GM11168 (cell line): ENCODE measurements around the gene SUGCT.

ENCODE experiments used
- in situ Hi-C: fragments of 300-500 bp; cut with MboI; formaldehyde crosslinking; loops from one replicate; pipeline ENCODE4 v1.12.0; 2022; ENCODE audit warnings: low sequenced_read_pairs; ENCODE audit not compliant: unreplicated experiment

The SUGCT gene

DNA sequence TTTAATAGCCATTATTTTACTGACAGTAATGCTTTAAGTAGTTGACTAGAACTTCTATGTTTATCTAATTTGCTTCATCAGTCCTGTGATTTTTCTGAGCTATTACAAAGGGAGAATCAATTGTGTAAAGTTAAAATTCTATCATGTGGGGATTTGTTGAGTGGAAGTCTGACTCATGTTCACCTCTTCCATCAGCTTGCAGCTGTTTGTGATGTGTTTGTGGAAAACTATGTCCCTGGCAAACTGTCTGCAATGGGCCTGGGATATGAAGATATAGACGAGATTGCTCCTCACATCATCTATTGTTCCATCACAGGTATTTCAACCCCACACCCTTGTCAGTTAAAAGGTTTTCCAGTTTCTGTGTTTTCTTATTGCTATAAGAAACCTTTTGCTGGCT lies 59.9 kb downstream of the SUGCT start:
- in situ Hi-C loops: no loop called here

DNA sequence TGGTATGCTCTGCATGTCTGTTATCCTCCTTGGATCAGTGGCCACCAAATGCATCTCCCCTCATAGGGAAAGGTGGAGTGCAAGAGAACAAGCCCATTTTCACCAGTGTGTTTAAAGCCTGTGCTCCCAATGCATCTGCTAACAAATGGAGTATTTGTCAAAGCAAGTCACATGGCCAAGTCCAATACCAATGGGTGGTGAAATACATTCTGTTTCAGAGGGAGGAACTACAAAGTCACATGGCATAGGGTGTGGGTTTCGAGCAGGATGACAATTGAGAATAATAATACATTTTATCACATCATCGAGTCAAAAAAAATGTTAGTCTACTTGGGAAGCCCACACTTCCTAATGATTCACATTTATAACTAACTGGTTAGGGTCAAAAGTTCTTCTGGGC lies 62.7 kb downstream of the SUGCT start:
- in situ Hi-C loops: no loop called here

DNA sequence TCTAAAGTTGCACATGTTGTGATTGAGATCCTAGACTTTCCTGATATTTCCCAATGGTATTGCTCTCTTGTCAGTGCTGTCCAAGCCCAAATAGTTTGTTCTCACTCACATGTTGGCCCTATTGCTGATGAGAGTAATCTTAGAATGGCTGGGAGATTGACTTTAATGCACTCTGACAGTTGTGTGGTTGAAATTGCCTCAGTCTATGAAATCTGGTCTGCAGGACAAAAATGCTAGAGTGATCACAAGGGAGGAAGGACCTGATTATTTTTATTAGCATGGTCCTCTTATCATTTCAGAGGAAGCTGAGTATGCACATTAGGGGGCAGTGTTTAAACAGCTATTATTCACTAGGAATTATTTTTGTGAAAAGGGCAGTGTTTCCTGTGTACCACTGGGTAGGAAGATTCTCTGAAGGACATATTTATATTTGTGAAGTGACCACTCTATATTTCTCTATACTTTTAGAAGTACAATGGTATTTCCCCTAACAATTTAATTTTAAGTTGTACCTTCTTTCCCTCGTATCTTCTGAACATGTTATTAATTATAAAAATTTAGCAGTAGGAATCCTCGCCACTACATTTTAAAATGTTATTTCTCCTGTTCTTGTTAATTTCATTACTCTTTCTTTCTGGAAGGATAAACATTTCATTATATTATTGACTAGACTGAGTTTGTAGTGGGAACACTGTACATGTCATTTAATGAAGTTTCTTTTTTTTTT lies 64.4 kb downstream of the SUGCT start:
- in situ Hi-C loops: no loop called here

DNA sequence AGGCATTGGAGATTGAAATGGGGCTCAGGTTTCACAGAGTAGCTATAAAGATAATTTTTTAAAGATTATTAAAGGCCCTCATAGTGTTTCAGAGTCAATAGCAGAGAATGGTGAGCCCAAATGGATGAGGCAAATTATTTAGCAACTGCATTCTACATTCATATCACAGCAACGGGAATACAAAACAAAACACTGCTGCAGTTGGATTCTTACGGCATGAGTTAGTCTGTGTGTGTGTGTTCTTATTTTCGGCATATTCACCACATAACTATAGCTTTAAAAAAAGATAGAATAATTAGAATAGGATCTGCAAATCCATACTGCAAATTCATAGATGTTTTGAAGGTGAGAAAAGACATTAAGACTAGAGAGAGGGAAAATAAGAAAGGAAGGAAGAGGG lies 66.0 kb downstream of the SUGCT start:
- in situ Hi-C loops: loop anchor here (25.0 kb wide), 1 partner anchor 412 kb away; no protein-coding TSS in a partner anchor

DNA sequence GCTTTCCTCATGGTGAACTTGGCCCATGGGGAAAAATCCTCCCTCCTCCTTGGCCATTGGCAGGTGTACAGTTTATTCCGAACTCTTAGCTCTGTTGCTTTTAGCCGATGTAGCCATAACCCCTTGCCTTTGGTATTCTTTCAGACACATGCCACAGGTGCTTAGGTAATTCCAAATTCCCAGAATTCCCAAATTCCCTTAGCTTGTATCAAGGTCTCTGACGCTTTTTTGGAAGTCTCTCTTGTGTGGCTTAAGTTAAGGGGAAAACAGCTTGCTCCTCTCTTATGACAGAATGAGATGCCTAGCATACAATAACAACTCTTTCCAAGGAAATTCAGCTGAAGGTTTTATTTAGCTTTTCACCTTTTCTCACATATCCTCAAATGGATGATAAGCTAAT lies 68.0 kb downstream of the SUGCT start:
- in situ Hi-C loops: loop anchor here (25.0 kb wide), 1 partner anchor 409 kb away; no protein-coding TSS in a partner anchor

DNA sequence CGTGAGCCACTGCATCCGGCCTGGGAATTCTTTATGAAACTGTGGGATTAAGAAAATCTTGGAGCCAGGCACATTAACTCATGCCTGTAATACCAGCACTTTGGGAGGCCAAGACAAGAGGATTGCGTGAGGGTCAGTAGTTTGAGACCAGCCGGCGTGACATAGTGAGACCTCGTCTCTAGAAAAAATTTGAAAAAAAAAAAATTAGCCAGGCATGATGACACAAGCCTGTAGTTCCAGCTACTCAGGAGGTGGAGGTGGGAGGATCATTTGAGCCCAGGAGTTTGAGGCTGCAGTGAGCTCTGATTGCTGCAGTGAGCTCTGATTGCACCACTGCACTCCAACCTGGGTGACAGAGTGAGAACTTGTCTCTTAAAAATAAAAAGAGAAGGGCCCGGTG lies 69.8 kb downstream of the SUGCT start:
- in situ Hi-C loops: loop anchor here (25.0 kb wide), 1 partner anchor 408 kb away; no protein-coding TSS in a partner anchor

DNA sequence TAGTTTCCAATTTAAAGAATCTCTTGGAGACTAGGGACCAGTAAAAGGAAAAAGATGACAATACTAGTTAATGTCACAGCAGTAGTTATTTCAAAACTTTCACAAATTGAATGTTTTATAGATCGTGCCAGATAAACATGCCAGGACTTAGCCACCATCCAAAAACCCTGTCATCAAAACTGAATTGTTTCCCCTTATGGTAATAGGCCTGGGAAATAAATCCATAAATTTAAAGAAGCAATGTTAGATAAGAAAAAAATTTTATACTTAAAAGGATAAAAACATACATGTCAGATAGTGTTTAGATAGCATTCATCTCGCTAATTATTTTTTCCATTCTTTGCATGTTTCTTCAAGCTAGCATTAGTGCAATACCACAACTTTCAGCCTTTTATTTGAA lies 71.2 kb downstream of the SUGCT start:
- in situ Hi-C loops: loop anchor here (25.0 kb wide), 1 partner anchor 406 kb away; no protein-coding TSS in a partner anchor

DNA sequence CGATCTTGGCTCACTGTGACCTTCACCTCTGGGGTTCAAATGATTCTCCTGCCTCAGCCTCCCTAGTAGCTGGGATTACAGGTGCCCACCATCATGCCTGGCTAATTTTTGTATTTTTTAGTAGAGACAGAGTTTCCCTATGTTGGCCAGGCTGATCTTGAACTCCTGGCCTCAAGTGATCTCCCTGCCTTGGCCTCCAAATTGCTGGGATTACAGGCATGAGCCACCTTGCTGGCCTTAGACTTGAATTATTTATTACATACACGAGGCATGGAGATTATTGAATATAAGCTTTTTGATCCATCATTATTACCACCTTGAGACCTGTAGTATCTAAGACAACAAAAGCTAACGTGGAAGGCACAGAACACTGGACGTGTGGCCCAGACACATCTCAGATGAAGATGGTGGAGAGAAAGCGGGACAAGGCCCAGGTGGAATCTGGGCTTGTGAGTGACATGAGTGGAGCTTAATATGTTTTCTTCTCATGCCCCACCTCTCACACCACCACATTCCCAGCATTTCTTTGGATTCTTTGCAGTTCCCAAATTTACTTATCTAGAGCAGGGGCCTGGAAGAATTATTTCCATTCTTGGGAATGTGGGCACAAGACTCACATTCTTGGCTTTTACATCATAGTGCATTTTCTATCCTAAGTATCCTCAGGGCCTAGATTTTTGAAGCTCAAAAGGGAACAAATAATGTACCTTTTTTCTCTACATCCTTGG lies 76.6 kb downstream of the SUGCT start:
- in situ Hi-C loops: loop anchor here (25.0 kb wide), 1 partner anchor 401 kb away; no protein-coding TSS in a partner anchor

DNA sequence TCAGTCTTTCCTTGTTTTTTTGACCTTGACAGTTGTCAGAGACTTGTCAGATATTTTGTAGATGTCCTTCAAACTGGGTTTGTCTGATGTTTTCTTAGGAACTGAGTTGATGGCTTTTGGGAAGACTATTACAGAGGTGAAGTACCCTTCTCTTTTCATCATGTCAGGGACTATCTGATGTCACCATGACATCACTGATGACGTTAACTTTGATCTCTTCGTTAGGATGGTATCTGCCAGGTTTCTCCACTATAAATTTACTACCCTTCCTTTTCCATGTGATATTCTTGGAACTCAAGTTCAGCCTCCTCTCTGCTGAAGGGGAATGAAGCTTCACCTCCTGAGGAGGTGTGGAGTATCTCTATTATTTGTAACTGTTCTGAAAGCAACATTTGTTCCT lies 78.5 kb downstream of the SUGCT start:
- in situ Hi-C loops: loop anchor here (25.0 kb wide), 1 partner anchor 399 kb away; no protein-coding TSS in a partner anchor

DNA sequence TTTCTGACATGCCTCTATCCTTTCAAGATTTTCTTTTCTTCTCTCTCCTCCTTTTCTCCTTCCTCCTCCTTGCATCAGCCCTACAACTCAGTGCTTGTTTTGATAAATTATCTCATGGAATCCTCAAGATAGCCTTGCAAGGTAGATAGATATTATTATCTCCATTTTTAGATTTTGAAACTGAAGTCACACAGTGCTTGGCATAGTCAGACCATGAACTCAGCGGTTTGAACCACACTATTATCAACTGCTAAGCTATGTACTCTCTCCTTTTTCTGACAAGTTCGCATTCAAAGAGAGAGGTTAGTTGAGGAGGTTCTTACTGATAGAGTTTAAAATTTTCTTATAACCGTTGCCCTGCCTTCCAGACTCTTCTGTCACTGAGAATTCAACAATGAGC lies 79.1 kb downstream of the SUGCT start:
- in situ Hi-C loops: loop anchor here (25.0 kb wide), 1 partner anchor 398 kb away; no protein-coding TSS in a partner anchor

DNA sequence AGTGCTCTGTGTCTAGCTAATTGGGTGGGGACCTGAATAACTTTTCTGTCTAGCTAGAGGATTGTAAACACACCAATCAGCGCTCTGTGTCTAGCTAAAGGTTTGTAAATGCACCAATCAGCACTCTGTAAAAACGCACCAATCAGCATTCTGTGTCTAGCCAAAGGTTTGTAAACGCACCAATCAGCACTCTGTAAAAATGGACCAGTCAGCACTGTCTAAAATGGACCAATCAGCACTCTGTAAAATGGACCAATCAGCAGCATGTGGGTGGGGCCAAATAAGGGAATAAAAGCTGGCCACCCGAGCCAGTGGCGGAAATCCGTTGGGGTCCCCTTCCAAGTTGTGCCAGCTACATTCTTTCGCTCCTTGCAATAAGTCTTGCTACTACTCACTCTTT lies 83.8 kb downstream of the SUGCT start:
- in situ Hi-C loops: loop anchor here (25.0 kb wide), 1 partner anchor 394 kb away; no protein-coding TSS in a partner anchor

DNA sequence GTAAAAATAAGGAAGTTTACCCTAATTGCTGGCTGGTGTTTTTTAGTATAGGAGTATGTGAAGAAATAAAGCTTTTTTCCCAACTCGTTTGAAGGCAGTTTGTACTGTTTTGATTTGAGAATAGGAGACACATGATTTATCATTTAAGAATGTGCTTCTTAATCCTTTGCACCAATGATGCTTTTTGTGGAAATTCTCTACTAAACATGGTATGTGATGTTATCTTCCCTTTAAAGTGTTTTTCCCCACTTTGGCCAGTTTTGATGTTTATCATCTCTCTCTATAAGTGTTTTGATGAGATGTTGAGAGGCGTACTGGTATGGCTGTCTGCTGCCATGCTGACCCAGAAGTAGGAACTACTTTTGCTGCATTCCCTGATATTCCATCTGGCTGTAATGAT lies 85.1 kb downstream of the SUGCT start:
- in situ Hi-C loops: loop anchor here (25.0 kb wide), 1 partner anchor 392 kb away; no protein-coding TSS in a partner anchor

DNA sequence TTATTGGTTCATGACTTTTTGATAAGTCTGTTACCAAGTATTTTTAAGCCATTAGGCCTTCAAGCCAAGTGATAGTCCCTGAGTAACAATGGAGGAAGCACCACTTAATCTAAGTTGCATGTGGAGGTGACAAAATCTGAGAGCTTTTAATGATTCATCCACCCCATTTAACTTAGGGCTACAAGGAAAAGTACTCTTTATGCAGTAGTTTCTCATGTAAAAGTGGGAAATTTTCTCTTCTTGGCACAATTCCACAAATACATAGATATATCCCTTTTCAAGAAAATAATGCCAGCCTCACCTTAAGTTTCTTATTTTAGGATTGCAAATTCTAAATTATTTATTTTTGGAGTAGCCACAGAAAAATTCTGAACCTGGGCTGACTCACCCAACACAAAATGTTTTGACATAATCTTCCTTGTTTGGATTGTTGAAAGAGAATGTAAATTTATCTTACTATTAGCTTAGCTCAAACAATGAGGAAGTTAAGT lies 85.7 kb downstream of the SUGCT start:
- in situ Hi-C loops: loop anchor here (25.0 kb wide), 1 partner anchor 392 kb away; no protein-coding TSS in a partner anchor

DNA sequence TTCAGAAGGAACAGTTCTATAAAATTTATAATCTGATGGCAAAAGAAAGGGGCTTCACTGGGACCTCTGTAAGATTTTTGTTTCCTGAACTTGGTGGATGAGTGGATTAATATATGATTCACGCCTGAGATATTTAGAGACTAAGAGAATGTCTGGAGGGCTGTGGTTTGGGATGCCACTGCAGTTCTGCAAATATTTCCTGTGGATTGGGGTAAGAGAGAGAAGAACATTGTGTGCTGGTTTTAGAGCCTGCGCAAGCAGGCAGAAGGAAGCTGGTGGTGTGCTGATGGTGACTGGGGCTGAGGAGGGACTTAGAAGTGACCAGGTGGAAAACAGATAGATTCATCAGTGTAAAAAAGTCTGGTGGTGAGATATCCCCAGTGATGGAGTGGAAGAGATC lies 87.0 kb downstream of the SUGCT start:
- in situ Hi-C loops: loop anchor here (25.0 kb wide), 1 partner anchor 390 kb away; no protein-coding TSS in a partner anchor

DNA sequence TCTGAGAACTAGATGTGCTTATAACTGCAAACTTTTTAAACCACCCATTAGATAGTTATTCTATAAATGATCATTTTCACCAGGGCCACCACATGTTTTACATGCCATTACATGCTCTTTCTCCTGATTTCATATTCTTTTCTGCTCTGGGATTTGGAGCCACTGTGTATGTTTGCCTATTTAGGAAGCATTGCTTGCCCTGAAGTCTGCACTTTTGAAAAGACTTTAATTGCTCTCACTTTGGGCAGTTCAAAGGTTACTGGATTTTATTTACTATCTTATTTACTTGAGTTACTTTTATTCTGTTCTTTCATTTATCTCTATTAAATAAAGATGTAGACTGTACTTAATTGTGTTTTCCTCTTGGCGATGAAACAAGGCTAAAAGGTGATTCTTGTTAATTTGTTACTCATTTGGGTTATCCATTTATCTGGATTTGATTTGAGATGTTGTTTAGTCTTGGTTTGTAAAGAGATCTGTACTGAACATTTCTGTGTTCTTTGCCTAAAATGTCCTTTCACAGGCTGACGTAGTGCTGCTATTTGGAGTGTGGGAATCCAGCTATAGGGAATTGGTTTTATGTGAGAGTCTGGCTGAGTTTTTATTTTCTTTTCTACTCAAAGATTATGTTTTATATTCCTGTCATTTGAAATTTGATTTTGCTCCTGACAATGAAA lies 88.8 kb downstream of the SUGCT start:
- in situ Hi-C loops: loop anchor here (25.0 kb wide), 1 partner anchor 389 kb away; no protein-coding TSS in a partner anchor

DNA sequence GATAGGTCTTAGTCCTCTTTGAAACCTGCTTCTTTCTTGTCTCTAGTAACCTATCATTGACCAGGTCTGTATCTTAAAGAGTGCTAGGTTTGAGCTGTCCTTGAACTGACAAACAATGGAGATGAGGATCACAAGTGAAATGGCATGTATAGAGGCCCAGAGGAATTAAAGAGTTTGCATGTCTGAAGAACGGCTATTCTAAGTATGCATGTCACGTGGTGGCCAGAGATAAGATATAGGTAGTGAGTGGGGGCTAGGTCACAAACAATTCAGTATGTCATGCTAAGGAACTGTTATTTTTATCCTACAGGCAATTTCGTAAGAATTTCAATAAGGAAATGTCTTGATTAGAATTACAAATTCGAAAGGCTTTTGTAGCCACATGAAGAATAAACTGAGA lies 95.3 kb downstream of the SUGCT start:
- in situ Hi-C loops: no loop called here

DNA sequence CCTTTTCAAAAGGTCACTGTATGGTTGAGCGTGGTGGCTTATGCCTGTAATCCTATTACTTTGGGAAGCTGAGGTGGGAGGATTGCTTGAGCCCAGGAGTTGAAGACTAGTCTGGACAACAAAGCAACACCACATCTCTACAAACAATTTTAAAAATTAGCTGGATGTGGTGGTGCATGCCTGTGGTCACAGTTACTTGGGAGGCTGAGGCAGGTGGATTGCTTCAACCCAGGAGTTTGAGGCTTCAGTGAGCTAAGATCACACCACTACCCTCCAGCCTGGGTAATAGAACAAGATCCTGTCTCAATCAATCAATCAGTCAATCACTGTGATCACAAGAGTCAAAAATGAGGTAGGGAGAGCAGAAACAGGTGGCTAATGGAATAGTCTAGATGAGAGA lies 97.0 kb downstream of the SUGCT start:
- in situ Hi-C loops: no loop called here

DNA sequence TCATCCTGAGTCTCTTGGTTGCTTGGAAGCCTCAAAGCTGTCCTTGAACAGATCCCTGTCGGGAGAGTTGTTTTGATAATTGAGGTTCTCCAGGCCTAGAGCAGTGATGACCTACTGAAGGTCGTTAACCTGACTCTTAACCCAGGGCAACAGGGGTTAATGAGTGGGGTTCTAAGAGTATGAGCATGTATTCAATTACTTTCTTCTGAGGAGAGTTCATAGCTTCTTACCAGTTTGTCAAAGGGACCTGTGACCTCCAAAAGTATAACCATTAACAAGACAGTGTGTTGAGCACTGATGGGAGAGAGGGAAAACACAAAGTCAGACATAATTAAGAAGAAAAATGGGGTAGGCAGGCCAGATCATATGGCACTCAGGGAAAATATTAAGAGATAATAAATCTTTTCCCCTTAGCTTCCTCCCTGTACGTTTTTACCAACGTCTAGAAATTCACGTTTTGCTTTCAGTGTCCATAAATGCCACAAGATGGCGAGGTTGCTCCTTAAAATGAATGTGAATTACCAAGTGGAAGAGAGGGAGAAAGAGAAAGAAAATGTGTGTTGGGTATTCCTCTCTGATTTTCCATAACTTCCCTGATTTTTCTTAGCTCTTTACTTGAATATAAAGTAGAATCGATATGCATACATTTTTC lies 97.6 kb downstream of the SUGCT start:
- in situ Hi-C loops: no loop called here

DNA sequence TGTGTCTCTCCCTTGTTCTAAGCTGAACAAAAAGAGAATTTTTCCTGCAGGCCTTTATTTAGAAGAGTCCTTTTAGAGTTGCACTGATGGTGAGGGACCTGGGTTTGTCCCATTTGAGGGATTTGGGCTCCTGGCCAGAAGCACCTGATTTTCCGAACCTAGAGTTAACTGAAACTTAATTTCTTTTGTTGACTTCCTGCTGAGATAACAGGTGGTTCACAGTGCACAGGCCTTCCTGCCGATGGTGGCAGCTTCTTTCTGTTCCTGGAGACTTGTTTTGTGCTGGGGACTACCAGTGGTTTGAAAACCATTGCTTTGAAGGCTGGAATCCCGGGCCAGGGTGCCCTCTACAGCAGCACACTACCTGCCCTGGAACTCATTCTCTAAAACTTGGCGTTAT lies 99.2 kb downstream of the SUGCT start:
- in situ Hi-C loops: no loop called here

DNA sequence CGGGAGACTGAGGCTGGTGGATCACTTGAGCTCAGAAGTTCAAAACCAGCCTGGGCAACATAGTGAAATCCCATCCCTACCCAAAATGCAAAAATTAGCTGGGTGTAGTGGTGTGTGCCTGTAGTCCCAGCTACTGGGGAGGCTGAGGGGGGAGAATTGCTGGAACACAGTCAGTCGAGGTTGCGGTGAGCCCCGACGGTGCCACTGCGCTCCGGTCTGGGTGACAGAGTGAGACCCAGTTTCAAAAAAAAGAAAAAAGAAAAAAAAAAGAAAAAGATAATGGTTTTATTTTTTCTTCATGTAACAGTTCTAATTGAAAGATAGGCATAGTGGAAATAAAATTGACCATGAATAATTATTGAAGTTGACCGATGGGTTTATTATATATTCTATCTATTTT lies 99.9 kb downstream of the SUGCT start:
- in situ Hi-C loops: no loop called here
